GM18526 (cell line): ENCODE results near the gene AIG1.

ENCODE experiments used
- POLR2A ChIP-seq: IDR thresholded peaks from 3 replicates; pipeline ENCODE4 v1.6.1; 2011; ENCODE audit not compliant: insufficient read length; ENCODE audit errors: extremely low read depth

Gene AIG1

DNA sequence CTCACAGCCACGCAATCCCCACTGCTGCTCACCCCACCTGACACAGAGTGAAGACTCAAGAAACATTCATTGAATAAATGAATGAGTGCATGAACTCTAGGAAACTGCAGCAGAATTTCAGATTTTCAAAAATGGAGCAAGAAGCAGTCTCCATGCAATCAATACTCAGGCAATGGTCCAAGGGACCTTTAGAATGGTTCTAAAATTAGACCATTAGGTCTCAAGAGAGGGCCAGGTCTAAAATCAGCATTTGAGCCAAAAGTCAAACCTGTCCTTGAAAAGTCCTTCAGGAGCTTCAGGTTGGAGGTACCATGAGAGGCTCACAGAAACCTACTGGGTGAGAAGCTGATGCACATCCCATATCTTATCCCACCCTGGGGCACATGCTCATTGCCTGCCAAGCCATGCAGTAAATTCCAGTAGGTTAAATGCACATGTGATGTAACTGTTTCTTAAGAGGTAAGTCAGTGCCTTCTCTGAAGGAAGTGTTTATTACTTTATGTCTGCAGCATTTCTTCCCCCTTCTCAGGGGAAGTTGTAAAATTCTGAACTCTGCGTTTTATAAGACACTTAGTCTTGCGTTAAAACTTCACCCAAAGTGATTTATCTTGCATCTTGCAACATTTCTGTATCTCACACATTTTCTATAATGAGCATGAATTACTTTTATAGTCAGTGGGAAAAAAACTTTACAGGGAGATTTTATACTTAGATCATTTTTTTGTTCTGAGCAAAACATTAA lies 263.2 kb downstream of the AIG1 start:
- no peak for TF ChIP-seq POLR2A

DNA sequence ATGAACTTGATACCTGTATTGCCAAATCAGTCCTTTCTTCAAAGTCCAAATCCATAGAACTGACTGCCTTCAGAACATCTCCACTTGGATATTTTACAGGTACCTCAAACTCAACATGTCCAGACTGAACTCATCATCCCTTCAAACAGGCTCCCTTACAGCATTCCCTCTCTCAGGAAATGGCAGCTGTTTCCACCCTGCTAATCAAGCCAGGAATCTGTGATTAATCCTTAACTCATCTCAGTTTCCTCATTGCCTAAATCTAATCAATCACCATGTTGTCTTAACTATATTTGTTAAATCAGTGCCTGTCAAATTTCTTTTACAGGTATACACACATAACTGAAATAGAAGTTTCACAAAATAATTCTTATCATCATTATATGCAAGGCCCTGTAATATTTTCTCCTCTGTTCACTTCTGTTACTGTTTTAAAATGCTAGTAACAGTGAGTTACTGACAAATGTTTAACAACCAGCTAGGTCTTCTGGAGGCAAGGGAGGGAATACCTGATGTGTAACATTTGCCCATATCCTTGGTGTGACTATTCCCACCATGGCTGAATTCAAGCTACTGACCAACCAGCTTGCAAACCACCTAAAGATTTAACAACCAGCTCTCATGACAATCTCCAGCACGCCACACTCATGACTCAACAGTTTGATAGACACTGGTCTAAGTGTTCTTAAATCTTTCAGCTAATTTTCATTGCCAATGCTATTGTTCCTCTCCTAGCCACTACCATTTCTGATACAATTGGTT lies 264.9 kb downstream of the AIG1 start:
- no peak for TF ChIP-seq POLR2A

DNA sequence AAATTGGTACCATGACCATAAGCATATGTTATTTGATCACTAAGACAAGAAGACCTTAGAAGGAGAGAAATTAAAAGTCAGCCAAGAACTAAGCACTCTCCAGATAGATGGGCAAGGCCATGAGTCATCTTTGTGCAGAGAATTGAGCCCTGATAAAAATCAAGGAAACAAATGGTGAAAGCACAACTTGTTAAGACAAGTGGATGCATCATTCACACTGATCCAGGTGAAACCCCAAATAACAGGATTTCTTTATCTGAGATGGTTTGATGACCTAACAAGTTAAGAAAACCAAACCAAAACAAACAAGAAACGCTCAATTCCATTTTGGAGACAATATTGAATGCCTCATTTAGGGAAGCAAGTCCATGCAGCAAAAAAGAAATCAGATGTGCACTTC lies 268.2 kb downstream of the AIG1 start:
- TF ChIP-seq POLR2A, result no peak

DNA sequence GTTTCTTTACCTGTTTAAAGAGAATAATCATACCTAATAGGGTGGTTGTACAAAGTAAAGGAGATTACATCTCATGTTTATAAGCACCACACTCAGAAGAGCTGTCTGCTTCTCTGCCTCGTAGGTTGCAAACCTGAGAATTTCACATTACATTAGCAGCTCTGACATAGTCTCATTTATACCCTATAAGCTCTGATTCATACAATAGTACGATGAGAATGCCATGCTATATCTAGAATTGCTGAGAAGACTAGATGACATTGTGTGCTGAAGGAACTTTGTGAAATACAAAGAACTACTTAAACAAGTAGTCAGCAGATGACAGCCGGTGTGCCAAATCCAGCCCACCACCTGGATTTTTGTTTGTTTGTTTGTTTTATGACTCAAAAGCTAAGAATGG lies 268.6 kb downstream of the AIG1 start:
- TF ChIP-seq POLR2A, result no peak

DNA sequence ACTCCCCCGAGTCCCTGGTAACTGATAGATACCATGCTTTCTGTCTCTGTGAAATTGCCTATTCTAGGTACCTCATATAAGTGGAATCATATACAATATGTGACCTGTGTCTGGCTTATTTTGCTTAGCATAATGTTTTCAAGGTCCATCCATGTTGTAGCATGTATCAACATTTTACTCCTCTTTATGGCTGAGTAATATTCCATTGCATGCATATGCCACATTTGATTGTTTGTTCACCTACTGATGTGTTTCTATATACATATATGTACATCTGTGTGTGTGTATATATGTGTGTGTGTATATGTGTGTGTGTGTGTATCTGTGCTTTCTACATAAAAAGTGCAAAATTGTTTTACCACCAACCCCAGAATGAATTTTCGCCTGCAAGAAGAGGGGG lies 270.7 kb downstream of the AIG1 start:
- no peak for TF ChIP-seq POLR2A

DNA sequence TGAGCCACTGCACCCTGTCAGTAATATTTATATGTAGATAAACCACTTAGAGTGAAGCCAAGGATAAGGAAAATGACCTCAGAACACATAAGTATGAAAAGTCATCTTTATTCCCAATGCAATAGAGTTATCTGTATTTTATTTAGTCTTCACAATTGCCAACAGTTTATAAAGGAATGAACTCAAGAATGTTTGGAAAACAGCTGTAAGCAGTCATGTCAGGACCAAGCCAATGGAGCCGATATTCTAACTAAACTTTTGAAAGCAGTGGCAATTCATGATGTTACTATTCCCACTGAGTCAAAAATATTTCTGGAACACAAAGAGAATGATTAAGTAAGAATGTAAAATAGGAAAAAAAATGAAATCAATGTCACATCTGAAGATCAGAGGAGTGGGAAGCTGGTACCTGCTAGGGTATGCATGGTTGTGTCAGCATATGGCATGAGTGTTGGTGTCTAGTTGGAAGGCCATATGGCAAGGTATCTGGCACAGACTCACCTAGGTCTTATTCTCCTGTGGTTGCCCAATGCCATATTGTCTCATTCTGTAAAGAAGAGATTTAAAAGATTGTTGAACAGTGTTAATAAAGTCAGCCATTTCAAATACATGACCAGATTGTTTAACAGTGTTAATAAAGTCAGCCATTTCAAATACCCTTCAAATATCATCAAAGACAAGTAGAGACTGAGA lies 271.6 kb downstream of the AIG1 start:
- no peak for TF ChIP-seq POLR2A

DNA sequence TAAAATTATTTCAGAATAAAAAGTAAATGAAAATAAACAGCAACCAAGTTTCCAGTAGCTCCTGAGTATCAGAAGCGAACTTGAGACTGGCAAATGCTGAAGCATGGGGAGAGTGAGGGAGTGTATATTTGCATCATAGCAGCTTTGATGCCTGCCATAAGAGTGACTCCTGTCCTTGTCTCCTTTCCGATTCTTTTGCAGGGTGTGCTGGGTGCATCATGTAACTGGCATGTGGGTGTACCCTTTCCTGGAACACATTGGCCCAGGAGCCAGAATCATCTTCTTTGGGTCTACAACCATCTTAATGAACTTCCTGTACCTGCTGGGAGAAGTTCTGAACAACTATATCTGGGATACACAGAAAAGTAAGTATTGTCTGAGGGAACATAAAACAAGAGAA lies 272.4 kb downstream of the AIG1 start:
- TF ChIP-seq POLR2A, result no peak

DNA sequence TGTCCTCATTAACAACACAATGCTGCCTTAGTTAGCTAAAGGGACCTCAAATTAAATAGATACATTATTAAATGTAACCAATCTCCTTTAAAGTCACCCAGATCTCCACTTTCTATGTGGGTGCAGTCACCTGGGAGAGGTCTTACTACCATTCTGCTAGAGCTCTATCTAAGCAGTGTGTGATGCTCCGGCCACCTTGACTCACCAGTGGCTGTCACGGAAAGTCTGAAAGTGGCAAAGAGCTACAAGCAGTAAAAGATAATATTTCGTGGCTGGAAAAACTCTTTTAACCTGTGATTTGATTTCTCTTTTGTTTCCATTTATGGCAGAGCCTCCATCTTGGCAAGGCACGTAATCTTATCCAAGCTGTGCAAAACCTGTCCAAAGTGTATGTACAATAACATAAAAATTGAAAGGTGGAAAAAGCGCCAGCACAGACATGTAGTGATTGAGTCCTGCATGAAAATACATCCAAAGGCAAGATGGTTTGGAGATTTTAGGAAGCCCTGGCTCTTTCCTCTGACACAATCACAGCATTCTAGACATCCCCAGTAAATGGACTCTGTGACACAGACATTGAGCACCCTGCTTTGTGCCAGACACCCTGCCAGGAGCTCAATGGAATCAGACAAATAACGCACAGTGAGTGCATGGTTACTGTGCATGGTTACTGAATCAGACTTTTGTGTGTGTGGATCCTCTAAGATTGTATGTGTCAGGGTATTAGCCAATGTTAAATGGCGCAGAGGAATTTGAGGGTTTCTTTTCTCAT lies 273.2 kb downstream of the AIG1 start:
- no peak for TF ChIP-seq POLR2A

DNA sequence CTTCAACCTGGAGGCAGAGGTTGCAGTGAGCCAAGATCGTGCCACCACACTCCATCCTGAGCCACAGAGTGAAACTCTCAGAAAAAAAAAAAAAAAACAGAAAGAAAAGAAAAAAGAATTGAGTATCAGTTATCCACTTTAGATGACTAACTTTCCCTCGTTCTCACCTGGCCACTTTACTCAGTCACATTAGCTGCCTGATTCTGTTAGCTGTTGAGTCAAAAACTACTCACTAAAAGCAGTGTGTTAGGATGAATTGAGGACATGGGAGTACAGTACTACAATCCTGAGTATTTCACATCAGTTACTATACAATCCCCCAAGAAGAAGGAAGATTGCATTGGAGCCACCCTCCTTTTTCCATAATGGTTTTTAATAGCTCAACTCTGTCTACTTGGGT lies 275.2 kb downstream of the AIG1 start:
- no peak for TF ChIP-seq POLR2A

DNA sequence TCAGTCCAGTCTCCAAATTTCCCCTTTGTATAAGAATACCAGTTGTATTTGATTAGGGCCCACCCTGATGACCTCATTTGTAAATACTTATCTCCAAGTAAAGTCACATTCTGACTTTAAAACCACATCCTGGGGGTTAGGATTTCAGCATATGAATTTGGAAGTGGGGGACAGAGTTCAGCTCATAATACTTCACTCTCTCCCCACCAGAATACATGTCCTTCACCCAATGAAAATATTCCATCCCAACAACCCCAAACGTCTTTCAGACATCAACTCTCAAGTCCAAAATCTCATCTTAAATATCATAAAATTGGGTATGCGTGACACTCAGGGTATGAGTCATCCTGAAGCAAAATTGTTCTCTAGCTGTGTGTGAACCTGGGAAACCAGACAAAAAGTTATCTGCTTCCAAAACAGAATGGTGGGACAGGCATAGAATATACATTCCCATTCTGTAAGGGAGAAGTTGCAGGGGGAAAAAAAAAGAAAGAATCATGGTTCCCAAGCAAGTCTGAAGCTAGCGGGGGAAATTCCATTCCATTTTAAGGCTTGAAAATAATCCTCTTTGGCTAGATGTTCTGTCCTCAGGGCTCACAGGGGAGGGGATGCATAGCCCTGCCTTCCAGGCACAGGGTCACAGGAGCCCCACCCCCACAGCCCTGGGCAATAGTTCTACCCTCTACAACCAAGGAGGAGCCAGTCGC lies 275.9 kb downstream of the AIG1 start:
- TF ChIP-seq POLR2A, result no peak

DNA sequence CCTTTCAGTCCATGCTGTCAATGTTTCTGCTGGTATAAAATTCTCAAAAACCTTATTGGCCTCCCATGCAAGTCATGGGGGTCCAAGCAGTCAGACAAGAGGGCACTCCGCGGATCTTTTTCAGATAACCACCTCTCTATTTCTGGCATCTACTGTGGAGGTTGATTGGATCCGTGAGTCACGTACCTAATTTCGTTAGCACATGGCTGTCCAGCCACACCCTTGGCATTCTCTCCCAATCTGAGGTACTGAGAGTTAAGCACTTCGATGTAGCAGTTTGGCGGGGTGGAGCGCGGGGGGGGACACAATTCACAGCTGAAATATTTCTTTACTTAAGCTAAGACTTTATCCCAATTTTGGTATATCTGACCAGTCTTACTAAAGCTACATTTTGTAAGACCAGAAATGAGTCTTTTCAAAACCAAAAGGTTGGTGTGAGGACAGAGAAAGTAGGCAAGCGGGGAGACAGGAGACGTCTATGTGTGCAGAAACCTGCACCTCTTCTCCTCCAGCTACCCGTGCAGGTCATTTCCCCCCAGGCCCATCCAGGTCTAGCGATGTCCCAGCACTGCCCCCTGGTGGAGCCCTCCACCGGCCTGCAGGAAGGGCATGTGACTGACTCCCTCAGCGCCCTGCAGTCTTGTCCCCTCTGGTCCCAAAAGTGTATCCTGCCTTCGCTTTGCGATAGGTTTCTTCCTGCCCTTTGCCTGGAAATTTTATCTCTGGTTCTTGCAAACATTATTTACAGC lies 276.7 kb downstream of the AIG1 start:
- no peak for TF ChIP-seq POLR2A

DNA sequence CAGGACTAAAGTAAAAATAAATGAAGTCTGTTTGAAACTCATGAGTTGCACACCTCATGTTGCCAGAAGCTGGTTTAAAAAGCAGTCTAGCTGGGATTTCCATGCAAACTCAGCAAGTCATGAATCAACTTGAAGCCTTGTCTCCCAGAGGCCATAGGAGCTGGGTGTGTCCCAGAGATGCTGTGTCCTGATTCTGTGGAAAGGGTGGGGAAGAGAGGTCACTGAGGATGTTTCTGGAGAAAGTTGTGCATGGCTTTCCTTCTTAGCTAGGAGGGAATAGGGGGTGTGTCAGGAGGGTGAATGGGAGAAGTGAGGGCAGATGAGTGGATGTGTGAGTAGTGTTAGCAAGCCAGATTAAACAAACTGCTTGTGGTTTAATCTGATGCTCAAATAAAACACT lies 278.5 kb downstream of the AIG1 start:
- TF ChIP-seq POLR2A, result no peak

DNA sequence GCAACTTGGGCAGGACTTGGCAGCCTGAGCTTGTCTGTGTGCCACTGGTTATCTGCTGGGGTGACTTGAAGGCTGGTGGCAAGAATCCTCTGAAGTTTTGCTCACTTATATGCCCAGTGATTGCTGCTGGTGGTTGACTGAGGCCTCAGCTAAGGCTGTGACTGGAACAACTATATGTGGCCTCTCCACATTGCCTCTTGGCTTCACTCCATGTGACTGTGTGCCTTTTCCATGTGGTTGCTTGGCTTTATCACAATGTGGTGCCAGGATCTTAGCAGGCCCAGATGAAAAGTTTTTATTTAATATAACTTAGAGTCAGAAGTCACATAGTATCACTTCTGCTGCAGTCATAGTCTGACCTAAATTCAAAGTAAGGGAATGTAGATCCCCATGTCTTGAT lies 285.3 kb downstream of the AIG1 start:
- TF ChIP-seq POLR2A, result no peak

DNA sequence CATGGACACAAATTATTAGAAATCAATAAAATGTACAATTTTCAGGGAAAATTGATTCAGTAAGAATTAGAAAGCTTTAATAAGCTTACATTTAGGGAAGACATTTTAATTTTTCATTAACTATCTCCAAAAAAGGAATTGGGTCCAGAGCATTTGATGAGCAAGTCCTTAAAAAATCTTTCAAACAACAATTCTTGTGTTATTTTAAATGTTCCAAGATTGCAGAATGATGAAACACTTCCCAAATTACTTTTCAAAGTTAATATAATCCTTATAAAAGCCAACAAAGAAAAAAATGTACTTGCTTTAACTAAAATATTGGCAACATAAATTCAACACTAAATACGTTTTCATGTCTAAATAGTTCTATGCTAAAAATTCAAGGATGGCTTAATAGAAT lies 287.8 kb downstream of the AIG1 start:
- no peak for TF ChIP-seq POLR2A
